GM18519 (cell line): ENCODE results near the gene MTO1.
"Not testable (repeated sequence)": the region's sequence is repeated elsewhere in the genome, so short reads cannot be mapped to it uniquely, and the experiment has no call there.

ENCODE experiments used
- ATAC-seq: cut with Tn5 transposase; IDR thresholded peaks from one replicate; pipeline ENCODE4 v1.9.1; 2021; ENCODE audit warnings: mild to moderate bottlenecking, moderate library complexity; ENCODE audit not compliant: unreplicated experiment, low FRiP score

The MTO1 gene

GRCh38 chr6:73461537-73462350 lies at the start of gene MTO1:
TSS of gene MTO1 (plus strand) at chr6:73461737. CDS start at chr6:73461855, 118 bp downstream.
- ATAC-seq: peak; percentile 95

- ATAC-seq: no peak
Observed at GRCh38 chr6:73413102-73413501, 48.4 kb upstream of the MTO1 start.

DNA sequence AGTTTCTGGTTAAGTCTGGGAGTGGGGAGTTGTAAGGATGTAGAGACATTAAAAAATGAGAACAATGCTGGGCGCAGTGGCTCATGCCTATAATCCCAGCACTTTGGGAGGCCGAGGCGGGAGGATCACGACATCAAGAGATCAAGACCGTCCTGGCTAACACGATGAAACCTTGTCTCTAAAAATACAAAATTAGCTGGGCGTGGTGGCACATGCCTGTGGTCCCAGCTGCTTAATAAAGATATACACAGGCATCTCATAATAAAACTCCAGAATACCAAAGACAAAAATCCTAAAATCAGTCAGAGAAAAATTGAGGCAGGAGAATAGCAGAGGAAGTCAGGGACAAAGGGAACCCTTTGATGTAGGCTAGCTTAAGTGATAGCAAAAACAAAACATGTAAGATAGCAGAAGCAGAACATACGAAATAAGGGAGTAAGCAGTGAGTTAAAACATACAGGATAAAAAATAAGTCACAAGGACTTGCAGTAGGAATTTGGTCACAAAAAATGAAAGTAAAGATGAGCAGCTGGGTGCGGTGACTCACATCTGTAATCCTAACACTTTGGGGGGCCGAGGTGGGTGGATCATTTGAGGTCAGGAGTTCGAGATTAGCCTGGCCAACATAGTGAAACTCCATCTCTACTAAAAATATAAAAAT lies 43.3 kb upstream of the MTO1 start:
- ATAC-seq: no peak

DNA sequence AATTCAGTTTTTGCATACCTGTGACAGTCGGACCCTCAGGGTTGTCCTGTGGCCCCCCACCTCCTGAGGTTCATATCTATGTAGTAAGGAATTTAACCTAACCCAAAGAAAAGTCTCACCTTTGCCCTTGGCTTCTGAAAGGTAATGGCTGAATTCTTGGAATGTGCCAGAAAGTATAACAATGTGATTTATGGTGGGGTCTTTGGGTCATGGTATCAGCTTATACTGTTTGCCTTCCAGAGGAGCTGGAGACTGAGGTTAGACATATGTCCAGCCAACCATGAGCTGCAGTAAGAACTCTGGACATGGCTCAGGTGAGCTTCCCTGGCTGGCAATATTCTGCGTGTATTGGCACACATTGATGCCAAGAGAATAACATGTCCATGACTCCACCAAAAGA lies 40.0 kb upstream of the MTO1 start:
- no peak for ATAC-seq

DNA sequence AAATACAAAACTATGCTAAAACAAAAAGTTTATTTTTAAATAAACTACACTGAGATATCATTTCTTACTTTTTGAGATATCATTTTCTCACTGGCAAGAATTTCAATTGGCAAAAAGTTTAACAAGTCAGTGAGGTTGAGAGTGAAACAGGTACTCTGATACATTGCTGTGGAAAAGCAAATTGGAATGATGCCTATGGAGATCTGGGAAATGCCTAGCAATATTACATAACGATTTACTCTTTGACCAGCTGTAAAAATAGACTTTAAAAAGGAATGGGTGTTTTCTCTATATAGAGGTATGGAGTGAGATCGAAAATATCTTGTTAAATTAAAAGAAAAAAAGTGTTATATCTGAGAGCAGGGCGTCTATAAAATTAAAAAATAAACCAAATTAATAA lies 26.3 kb upstream of the MTO1 start:
- no peak for ATAC-seq

- ATAC-seq: no peak
Observed at GRCh38 chr6:73443555-73443954, 18.0 kb upstream of the MTO1 start.

DNA sequence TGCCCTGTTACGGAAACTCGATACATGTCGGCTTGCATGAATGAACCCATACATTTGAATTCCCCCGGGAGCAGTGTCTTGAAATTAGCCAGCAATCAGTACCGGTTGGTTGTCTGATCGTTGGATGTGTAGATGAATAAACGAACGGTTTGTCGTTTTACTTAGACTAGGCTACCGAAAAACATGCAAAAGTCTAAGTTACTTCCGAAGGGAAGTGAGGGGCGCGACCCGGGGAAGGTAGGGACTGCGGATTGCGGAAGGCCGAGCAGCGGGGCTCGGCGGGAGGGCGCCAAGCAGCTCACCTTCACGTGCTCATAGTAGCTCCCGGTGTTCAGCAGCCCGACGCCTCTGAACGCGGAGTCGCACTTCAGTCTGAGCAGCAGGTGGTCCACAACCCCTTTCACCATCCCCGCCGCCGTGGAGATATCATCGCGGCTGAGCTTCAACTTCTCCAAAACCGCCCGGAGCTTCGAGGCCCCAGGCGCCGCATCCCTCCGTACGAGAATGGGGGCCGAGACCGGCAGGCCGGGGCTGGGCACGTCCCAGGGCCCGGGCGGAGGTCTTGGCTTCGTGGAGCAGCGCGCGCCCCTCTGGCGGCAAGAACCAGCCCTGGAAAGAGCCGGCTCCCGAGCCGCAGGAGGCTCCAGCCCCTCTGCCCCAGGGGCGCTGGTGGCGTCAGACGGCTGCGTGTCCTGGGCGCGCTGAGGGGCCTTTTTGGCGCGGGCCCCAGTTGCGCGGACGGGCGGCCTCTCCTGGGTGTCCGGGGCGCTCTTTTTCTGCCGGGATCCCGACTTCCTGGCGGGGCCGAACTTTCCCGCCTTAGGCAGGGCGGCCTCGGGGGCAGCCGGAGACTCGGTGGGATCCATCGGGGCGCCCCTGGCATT lies 10.1 kb upstream of the MTO1 start:
- peak; percentile 44 for ATAC-seq

DNA sequence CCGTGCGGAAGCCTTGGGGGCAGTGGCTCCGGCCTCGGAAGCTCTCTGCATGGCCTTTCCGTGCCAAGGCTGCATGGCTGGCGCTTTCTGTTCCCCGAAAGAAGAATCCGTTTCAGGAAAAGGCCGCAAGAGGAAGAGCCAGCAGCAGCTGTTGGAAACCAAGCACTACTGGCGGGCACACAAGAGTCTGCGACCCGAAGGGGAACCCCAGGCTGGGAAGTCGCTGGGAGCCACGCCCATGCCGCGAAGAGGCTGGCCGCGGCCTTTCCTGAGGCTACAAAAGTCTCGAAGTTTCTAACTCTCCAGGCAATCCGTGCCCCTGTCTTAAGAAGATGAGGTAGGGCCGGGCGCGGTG lies 9.5 kb upstream of the MTO1 start, which contains the start of gene CGAS:
TSS of gene CGAS (minus strand) at position 191 of the 355 bp plus-strand sequence. CDS start at position 75, 116 bp downstream.
- ATAC-seq: peak; percentile 50

DNA sequence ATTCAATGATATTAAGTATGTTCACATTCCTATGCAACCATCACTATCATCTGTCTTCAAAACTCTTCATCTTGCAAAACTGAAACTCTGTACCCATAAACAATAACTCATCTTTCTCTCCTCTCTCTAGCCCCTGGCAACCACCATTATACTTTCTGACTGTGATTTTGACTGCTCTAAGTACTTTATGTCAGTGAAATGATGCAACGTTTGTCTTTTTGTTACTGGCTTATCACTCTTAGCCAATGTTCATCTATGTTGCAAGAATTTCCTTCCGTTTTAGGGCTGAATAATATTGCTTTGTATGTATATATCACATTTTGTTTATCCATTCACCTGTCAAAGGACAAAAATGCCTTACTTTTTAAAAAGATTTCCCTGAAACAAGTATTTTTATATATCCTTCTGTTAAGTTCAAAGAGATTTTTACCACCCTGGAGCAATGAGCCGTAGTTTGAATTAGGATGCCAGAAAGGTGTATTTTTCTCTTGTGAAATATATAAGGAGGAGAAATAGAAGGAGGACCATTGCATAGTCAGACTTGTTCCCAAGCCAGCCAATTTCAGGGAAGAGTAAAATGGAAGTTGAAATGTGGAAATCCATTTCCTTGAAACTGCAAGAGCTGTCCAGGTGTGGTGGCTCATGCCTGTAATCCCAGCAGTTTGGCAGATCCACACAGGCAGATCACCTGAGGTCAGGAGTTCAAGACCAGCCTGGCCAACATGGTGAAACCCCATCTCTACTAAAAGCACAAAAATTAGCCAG lies 5.5 kb upstream of the MTO1 start:
- no peak for ATAC-seq

DNA sequence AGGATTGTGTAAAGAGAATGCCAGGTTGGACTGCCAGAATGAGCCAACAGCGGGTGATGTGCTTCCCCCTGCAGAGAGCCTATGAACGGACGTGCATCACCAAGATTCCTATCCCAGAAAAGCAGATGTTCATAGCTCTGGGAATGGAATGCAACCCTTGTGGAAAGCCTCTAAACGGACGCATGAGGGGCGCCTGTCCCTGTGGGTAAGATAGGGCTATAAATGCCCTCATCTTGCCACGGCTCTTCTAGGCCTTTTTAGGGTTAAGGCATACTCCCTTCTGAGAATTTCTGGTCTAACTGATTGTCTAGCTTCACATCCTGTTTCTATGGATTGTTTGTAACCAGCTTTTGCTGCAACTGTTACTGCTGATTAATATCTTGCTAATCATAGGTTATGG lies 2.1 kb upstream of the MTO1 start:
- ATAC-seq: not testable (repeated sequence)

GRCh38 chr6:73460056-73460455 lies 1.5 kb upstream of the MTO1 start:
- ATAC-seq: no peak

- peak; percentile 96 for ATAC-seq
Observed at GRCh38 chr6:73471686-73472290, 10.3 kb downstream of the MTO1 start.

GRCh38 chr6:73476723-73477122 lies 15.2 kb downstream of the MTO1 start:
- ATAC-seq: no peak

- no peak for ATAC-seq
Observed at GRCh38 chr6:73477407-73477806, 15.9 kb downstream of the MTO1 start.

DNA sequence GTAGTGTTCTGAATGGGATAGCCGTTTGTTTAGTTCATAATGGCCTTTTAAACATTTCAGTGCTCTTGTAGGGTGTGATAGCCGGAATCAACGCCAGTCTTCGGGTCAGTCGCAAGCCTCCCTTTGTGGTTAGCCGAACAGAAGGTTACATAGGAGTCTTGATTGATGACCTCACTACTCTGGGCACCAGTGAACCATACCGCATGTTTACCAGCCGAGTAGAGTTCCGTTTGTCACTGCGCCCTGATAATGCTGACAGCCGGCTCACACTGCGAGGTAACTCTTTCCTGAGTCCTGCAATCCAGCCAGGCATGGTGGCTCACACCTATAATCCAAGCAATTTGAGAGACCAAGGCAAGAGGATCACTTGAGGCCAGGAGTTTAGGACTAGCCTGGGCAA lies 20.4 kb downstream of the MTO1 start:
- ATAC-seq: no peak

- no peak for ATAC-seq
Observed at GRCh38 chr6:73484438-73484837, 22.9 kb downstream of the MTO1 start.

DNA sequence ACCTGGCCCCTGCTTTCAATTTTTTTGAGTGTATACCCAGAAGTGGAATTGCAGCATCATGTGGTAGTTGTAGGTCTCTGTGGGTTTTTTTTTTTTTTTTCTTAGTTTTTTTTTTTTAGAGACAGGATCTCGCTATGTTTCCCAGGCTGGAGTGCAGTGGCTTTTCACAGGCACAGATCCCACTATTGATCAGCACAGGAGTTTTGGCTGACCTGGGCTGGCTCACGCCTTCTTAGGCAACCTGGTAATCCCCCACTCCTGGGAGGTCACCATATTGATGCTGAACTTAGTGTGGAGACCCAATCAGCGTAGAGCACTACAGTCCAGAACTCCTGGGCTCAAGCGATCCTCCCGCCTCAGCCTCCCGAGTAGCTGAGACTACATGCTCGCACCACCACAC lies 25.9 kb downstream of the MTO1 start:
- ATAC-seq: no peak

DNA sequence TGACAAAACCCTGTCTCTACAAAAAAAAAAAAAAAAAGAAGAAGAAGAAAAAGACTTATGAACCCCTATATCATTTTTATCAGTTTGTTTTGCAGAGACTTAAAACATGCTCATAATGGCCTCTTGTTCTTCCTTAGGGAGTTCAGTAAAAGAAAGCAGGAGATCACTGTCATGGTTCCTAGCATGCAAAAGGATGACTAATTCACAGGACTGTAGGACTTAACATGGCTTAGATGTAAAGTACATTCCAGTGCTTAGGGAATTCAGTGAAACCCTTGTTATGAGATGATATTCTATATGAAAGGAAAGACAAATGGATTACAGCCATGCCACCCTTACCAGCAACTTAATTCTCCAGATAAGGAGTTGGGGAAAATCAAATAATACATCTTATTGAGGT lies 29.8 kb downstream of the MTO1 start:
- ATAC-seq: no peak

- ATAC-seq: no peak
Observed at GRCh38 chr6:73497915-73498314, 36.4 kb downstream of the MTO1 start.
